NCI-H2171 treated with DMSO at 0.1 percent for 48 hours (cell line): ENCODE measurements around the gene COL6A2.
"Not testable (repeated sequence)": the region's sequence is repeated elsewhere in the genome, so short reads cannot be mapped to it uniquely, and the experiment has no call there.

ENCODE experiments used
- DNase-seq: peaks from one replicate; lab custom pipeline; 2025; lab: John Stamatoyannopoulos, UW

COL6A2 gene

DNA sequence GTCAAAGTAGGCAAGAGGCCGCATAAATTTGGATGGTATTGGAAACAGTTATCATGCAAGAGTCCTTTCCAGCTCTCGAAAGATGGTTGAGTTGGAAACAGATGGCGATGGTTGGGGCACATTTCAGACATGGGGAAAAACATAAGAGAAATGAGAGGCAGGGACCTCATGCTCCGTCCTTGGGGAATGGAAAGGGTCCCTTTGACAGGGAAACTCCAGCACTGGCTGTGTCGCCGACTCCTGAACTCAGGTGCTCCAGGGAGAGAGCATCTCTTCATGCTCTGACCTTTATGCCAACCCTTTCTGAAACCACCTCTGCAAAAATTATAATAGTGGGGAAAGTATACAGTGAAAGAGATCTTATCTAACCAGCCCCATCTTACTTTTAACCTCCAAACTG is 36.8 kb upstream of the COL6A2 start:
- no peak for DNase-seq

DNA sequence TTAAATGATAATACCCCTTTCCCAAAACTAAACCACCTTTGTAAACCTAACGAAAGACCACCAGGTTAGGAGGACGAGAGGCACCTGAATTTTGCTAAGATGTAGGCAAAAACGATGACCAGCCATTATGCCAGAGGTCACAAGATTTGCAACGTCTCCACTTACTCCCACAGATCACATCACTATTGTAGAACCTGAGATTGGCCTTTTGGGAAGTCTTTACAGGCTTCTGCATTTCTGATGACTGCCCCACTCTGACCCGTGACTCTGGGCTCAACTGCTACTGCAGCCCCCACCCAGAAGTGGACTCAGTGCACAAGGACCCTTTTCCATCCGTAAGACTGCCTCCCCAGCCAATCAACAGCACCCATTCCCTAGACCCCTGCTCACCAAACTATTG is 36.4 kb upstream of the COL6A2 start:
- DNase-seq = no peak

DNA sequence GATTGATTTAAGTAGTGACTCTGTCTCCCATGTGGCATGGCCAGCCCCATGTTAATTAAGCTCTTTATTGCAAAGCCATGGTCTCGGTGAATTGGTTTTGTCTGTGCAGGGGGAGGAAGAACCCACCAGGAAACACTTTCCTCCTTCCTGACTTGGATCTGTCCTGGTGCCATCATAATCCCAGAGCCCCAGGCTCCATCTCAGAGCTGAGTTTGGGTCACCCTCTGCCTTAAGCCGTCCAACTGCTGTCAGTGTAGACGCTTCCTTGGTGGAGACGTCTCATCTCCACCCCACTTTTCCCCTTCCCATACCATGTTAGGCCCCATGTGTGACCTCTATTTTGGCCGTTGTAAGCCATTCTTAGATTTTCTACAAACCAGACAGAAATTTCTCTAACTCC is 36.0 kb upstream of the COL6A2 start:
- no peak for DNase-seq

DNA sequence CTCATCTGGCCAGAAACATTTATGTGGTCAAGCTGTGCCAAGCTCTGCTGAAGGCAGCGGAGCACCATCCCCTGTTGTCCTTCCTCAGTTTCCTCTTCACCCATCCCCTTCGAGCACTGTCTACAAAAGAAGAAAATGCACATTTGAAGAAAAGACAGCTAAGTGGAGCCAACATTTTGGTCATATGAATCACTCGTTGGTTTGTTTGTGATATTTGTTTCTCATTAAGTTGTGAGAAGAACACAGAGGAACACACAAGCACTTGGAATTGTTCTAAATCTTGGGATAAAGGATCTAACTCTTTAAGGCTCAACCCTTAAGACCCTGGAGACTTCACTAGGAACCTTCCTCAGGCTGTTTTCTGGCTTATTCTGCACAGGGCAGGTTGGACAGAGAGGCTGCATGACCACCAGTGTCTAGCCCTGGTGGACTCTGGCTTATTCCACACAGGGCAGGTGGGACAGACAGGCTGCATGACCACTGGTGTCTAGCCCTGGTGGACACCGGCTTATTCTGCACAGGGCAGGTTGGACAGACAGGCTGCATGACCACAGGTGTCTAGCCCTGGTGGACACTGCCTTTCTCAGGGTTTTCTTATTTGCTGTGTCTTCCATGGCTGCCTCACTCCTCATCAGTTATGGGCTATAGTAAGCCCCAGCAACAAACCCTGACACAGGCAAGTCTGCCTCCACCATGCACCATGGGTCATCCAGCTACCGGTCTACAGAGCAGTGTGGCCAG is 35.3 kb upstream of the COL6A2 start:
- no peak for DNase-seq

GRCh38 chr21:46063227-46063626 is 34.7 kb upstream of the COL6A2 start:
- DNase-seq = no peak

DNA sequence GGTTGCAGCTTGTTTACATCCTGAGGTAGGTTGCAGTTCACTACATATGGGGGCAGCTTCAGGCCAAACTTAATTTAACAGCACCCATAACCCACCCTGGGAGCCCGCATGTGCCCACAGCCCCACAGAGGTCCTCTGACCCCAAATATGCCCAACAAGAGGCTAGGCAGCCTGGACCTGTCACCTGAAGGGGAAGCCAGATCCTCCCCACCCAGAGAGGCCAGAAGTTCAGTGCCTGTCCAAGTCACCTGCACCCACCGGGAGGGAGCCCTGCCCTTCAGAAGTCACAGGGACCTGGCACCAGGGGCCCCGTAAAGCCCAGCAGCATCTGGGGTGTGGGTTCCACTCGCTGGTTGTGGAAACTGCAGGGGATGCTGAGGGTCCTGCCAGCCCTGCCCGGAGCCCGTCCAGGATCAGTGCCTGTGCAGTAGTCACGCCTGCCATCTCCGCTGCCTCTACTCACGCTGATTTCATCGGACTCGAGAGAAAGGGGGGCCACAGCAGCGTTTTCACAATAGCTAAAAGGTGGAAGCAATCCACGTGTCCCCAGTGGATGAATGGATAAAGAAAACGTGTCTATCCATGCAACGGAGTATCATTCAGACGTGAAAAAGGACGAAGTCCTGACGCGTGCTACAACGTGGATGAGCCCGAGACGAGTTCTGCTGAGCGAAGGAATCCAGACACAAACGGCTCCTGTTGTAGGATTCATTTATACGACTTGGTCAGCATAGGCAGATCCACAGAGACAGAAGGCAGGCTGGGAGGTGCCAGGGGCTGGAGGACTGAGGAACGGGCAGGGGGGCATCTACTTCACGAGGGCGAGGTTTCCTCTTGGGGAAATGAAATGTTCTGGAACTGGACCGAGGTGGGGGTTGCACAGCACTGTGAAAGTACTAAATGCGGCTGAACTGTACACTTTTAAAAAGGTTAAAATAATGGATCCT is 33.9 kb upstream of the COL6A2 start:
- DNase-seq = no peak

DNA sequence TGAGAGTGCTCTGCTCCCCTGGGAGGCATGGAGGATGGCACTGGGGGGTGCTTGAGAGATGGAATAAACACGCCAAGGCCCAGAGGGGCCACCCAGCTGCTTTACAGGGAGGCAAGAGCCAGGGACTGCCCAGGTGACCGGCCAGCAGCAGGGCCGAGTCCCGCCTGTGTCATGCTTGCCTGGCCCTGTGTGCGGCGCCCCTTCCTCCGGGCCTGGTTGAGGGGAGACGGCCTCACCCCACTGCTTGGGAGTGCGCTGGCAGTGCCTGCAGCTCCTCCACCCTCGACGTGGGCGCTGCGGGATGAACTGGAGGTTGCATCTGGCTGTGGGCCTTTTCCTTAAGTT is 33.1 kb upstream of the COL6A2 start:
- no peak for DNase-seq

- DNase-seq = no peak
These were observed 32.5 kb upstream of the COL6A2 start for GRCh38 chr21:46065215-46065913.

DNA sequence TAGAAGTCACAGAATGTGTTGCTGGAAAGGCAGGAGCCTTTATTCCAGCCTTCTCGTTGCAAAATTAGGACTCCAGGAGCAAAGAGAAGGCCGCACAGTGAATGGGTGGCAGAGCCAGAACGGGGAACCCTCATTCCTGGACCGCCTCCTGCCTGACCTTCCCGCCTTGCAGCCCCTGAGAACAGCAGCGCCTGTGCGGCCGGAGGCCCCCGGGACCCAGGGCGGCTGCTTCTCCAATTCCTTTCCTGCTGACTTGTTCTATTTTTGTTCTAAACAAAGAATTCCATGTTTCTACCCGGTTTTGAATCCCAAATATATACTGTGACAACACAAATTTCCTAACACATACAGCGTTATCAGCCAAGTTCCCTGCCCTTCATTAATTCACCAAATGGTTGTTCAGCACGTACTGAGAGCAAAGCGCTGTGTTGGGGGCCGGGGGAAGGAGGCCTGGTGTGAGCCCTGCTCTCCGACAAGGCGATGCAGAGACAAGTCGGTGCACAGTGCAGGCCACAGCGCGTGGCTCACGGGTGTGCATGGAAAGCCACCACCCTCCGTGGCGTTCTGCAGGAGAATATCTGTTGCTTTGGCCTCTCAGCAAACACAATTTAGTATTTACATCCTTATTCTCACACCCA is 31.9 kb upstream of the COL6A2 start:
- DNase-seq = no peak

GRCh38 chr21:46066591-46067331 is 31.2 kb upstream of the COL6A2 start:
- DNase-seq = no peak

DNA sequence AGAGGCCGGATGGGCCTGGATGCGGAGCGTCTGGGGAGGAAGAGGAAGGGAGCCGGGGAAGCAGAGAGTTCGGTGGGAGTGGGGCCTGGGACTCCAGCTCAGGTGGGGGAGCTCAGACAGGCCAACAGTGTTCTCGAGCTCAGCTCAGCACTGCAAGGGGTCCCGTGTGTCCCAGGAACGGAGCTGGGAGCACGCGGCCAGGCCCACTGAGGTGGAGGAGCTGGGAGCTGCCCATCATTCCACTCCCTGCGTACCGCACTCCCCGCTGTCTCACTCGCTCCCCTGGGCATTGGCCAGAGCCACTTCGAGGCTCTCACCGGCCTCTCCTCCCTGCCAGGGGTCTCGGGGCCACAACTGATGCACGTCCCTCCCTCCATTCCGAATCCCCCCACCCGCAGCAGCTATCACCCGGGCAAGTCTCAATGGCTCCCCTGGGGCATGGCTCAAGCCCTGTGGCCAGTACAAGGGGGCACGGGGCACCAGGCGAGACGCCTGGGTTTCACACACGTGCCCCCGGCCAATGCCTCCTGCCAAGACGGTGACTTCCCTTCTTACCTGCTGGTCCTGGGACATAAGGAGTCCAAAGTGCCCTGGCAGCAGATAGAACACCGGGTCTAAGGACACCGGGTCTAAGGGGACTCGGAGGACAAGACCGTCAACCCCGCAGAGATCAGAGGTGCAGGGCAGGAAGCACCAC is 30.3 kb upstream of the COL6A2 start:
- DNase-seq = no peak

DNA sequence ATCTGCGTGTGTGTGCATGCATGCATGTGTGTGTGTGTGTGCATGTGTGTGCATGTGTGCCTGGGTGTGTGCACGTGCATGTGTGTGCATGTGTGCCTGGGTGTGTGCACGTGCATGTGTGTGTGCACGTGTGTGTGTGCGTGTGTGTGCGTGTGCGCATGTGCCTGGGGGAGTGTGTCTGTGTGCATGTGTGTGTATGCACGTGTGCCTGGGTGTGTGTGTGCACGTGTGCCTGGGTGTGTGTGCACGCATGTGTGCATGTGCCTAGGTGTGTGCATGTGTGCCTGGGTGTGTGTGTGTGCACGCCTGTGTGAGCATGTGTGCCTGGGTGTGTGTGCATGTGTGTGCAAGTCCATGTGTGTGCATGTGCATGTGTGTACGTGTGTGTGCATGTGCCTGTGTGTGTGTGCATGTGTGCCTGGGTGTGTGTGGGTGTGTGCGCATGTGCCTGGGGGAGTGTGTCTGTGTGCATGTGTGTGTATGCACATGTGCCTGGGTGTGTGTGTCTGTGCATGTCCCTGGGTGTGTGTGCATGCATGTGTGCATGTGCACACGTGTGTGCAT is 29.3 kb upstream of the COL6A2 start:
- DNase-seq = no peak

- no peak for DNase-seq
These were observed 28.7 kb upstream of the COL6A2 start for GRCh38 chr21:46069166-46069565.

GRCh38 chr21:46069719-46070279 is 28.1 kb upstream of the COL6A2 start:
- DNase-seq = no peak

- DNase-seq = no peak
These were observed 26.8 kb upstream of the COL6A2 start for GRCh38 chr21:46071082-46071481.

- DNase-seq = not testable (repeated sequence)
These were observed 21.2 kb upstream of the COL6A2 start for GRCh38 chr21:46076724-46077123.

DNA sequence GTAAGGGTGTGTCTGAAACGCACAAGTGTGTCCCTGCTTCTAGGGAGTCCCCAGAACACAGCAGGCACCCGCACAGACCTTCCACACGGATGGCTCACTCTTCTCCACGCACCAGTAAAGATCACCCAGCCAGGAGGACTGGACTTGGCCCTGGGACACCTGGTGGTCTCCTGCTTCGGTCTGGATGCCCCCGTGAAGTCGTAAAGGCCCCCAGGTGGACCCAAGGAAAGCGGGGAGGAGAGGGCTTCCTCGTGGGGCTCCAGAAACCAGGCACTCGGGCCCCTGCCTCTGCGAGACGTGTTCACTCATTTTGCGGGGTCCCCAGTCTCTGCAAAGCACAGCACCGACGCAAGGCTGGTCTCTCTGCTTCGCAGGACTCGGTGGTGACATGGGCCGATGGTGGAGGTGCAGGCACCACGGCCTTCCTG is 20.2 kb upstream of the COL6A2 start:
- DNase-seq = no peak

DNA sequence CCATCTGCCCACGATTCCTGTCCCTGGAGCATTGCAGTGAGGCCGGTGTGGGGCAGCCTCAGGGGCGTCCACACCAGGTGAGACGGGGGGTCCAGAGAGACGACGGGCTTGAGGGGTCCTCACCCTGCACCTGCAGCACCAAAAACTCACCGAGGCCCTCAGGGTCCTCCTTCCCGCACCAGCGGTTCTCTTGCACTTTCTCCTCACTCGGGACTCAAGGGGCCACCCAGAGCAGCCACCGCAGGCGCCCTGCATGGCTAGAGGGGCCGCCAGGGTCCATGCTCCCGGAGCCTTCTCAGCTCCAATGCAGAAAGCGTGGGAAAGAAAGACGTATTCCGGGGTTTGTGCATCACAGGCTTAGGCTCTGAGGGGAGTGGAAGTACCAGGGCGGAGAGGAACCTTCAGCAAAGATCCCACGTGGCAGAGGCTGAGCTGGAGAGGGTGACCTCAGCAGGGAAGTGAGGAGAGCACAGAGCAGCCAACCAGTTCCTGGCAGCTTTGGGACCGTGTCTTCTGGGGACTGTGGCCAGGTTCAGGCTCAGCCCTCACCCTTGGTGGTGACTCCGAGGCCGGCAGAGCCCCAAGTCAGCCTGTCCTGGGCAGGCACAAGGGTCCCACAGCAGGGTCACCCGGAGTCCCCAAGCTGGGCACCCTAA is 19.5 kb upstream of the COL6A2 start:
- no peak for DNase-seq

GRCh38 chr21:46078978-46079351 is 18.9 kb upstream of the COL6A2 start:
- no peak for DNase-seq
